Cerebellar cortex (tissue), 1 donor: ENCODE measurements around the gene AKAP1.

Experiments
- DNase-seq: peaks from one replicate; pipeline ENCODE4 v3.0.0-alpha.2; 2015; ENCODE audit warnings: low spot score

Gene AKAP1

GRCh38 chr17:57165754-57166153, 80.7 kb downstream of the AKAP1 start:
- no peak for DNase-seq

DNA sequence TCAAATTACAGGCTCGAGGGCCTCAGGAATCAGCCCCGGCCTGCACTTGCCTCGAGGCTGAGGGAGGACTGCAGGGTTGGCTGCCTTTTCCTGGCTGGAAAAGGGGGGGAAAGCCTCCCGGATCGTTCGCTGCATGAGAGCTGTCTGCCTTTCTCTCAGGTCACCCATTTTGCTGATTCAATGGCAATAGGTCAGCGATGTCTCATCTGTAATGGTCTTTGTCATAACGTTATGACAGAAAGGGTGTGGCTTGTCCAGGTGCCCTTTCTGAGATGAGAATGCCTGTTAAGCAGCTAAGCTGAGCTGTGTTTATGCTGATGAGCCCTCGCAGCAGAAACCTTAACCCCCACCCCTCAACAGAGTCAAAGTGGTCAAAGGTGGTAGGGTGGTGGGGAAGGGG, 81.8 kb downstream of the AKAP1 start:
- DNase-seq = no peak

DNA sequence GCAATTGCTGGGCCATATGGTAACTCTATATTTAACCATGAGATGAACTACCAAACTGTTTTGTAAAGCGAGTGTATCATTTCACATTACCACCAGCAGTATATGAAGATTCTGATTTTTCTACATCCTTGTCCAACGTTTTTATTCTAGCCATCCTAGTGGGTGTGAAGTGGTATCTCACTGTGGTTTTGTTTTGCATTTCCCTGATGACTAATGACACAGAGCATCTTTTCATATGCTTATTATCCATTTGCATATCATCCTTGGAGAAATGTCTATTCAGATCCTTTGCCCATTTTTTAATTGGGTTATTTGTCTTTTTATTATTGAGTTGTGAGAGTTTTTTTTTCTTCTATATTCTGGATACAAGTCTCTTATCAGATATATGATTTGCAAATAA, 83.6 kb downstream of the AKAP1 start:
- DNase-seq = no peak

DNA sequence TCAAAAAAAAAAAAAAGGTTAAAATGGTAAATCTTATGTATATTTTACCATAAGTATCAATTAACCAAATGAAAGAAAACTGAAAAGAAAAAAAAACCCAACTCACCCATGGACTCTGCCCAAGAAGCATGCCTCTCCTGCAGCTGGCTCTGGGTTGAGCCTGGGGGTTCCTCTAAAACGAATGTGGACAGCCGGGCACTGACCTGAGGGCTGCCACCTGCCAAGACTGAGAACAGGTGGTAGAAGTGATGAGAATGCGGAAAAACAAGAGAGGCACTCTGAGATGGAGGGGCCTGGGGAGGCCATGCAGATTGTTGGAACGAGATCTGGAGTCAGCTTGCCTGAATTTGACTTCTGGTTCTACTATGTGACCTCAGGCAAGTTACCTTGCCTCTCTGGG, 85.8 kb downstream of the AKAP1 start:
- no peak for DNase-seq
